ENCODE measurements around the gene NELFE. TPM values are rescaled to one million over a fixed set of nuclear protein-coding genes. Genes with fewer than 3 reads are reported as not detected.

The NELFE gene
- total RNA-seq, 1 experiment from 2014 or later = 68.3 TPM

DNA sequence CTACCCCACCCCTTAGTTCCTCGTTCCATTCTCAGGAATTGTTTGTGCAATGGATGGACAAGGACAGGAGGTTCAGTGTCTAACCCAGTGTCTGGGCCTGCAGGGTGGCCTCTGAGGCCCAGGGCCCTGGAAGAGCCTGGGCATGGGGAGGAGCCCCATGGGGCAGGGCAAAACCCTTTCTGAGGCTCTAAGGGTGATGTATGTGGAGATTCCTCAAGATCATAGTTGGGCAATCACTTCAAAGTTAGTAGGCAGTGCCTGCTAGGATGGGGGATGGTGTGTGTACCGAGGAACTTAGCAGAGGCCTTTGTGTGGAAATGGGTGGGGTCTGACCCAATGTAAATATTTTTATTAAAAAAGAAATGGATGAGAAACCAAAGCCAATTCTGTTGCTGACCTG, 38.0 kb downstream of the NELFE start:
- POLR2A ChIA-PET = no interaction called here
- BruUV-seq (replicated peaks) = no TSS peak
- Histone ChIP-seq H3K4me3 (replicated peaks in 1 of 2; ENCODE audit: low read depth in 1 of 2, low read length in 2 of 2) (no peak overlapping the region), H4K20me1 (ENCODE audit: insufficient read depth) (no peaks in the 10 kb centered on the region), H3K27ac (ENCODE audit: low read depth, low read length) (no peak overlapping the region), H3K9me3 (ENCODE audit: control insufficient read depth in 1 of 2, insufficient read depth in 1 of 2, low read depth in 1 of 2, low read length in 2 of 2) (no peaks in the 10 kb centered on the region; a peak in 1 of 4 replicates), H2AFZ (ENCODE audit: low read depth, low read length, poor library complexity, severe bottlenecking) (no peak overlapping the region), H3K9ac (ENCODE audit: low read length) (no peak overlapping the region), H3K36me3 (ENCODE audit: control insufficient read depth in 1 of 2, insufficient read depth in 2 of 2, low read length in 2 of 2) (no peaks in the 10 kb centered on the region), H3K79me2 (ENCODE audit: insufficient read depth, low read length) (no peaks in the 10 kb centered on the region), H3K4me1 (ENCODE audit: control insufficient read depth in 1 of 2, insufficient read depth in 2 of 2, low read length in 2 of 2) (peaks cover 0 to 1% of the 10 kb centered on the region in 2 experiments; a peak in 1 of 4 replicates), H3K9me2 (ENCODE audit: insufficient read depth) (no peaks in the 10 kb centered on the region), H3K4me2 (ENCODE audit: low read length) (no peak overlapping the region), H3K27me3 (ENCODE audit: insufficient read depth, low read length) (no peaks in the 10 kb centered on the region)
- intact Hi-C loops (cut with micrococcal nuclease) = no loop called here
- ATAC-seq = no peak
- RAD21 ChIA-PET (ENCODE audit: low non-redundant PET in 1 of 2, low total read pairs in 2 of 2, uncharacterized antibody in 2 of 2, unreplicated experiment in 2 of 2) = no interaction called here
- TF ChIP-seq, protein P1, sequence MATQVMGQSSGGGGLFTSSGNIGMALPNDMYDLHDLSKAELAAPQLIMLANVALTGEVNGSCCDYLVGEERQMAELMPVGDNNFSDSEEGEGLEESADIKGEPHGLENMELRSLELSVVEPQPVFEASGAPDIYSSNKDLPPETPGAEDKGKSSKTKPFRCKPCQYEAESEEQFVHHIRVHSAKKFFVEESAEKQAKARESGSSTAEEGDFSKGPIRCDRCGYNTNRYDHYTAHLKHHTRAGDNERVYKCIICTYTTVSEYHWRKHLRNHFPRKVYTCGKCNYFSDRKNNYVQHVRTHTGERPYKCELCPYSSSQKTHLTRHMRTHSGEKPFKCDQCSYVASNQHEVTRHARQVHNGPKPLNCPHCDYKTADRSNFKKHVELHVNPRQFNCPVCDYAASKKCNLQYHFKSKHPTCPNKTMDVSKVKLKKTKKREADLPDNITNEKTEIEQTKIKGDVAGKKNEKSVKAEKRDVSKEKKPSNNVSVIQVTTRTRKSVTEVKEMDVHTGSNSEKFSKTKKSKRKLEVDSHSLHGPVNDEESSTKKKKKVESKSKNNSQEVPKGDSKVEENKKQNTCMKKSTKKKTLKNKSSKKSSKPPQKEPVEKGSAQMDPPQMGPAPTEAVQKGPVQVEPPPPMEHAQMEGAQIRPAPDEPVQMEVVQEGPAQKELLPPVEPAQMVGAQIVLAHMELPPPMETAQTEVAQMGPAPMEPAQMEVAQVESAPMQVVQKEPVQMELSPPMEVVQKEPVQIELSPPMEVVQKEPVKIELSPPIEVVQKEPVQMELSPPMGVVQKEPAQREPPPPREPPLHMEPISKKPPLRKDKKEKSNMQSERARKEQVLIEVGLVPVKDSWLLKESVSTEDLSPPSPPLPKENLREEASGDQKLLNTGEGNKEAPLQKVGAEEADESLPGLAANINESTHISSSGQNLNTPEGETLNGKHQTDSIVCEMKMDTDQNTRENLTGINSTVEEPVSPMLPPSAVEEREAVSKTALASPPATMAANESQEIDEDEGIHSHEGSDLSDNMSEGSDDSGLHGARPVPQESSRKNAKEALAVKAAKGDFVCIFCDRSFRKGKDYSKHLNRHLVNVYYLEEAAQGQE (IDR thresholded peaks at IDR 0.05; ENCODE audit: low read depth) = no peak
- TF ChIP-seq EZH2phosphoT487 (IDR thresholded peaks at IDR 0.05; ENCODE audit: borderline replicate concordance) = no peak
- TF ChIP-seq, protein P2, sequence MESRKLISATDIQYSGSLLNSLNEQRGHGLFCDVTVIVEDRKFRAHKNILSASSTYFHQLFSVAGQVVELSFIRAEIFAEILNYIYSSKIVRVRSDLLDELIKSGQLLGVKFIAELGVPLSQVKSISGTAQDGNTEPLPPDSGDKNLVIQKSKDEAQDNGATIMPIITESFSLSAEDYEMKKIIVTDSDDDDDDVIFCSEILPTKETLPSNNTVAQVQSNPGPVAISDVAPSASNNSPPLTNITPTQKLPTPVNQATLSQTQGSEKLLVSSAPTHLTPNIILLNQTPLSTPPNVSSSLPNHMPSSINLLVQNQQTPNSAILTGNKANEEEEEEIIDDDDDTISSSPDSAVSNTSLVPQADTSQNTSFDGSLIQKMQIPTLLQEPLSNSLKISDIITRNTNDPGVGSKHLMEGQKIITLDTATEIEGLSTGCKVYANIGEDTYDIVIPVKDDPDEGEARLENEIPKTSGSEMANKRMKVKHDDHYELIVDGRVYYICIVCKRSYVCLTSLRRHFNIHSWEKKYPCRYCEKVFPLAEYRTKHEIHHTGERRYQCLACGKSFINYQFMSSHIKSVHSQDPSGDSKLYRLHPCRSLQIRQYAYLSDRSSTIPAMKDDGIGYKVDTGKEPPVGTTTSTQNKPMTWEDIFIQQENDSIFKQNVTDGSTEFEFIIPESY (IDR thresholded peaks at IDR 0.05; ENCODE audit: extremely low read depth, insufficient replicate concordance, low read length) = no peak
- TF ChIP-seq TCF7L2 (IDR thresholded peaks at IDR 0.05; ENCODE audit: borderline replicate concordance, extremely low read depth, insufficient read depth, insufficient read length) = no peak
- CTCF ChIA-PET = no interaction called here
- no peak for DNase-seq (ENCODE audit: low read depth, low spot score)
